ENCODE measurements around the gene TMEM40.

TMEM40 gene

GRCh38 chr3:12700800-12701199, 58.3 kb downstream of the TMEM40 start:
- DNase-seq (ENCODE audit: low read depth), result no peak
- H3K4me3 ChIP-seq (ENCODE audit: low read depth, low read length), result no peak overlapping the region
- no peak for TF ChIP-seq CTCF (IDR thresholded peaks at IDR 0.05; ENCODE audit: control insufficient read depth, extremely low read depth, insufficient read depth)

- TF ChIP-seq CTCF (IDR thresholded peaks at IDR 0.05; ENCODE audit: control insufficient read depth, extremely low read depth, insufficient read depth), result no peak
- no peak for DNase-seq (ENCODE audit: low read depth)
- no peak overlapping the region for H3K4me3 ChIP-seq (ENCODE audit: low read depth, low read length)
These were observed 63.1 kb downstream of the TMEM40 start for GRCh38 chr3:12695916-12696315.

- no peak for TF ChIP-seq CTCF (IDR thresholded peaks at IDR 0.05; ENCODE audit: control insufficient read depth, extremely low read depth, insufficient read depth)
- H3K4me3 ChIP-seq (ENCODE audit: low read depth, low read length), result no peak overlapping the region
- DNase-seq (ENCODE audit: low read depth), result no peak
These were observed 63.9 kb downstream of the TMEM40 start for GRCh38 chr3:12695112-12695511.

GRCh38 chr3:12692444-12692843, 66.6 kb downstream of the TMEM40 start:
- no peak for TF ChIP-seq CTCF (IDR thresholded peaks at IDR 0.05; ENCODE audit: control insufficient read depth, extremely low read depth, insufficient read depth)
- no peak for DNase-seq (ENCODE audit: low read depth)
- H3K4me3 ChIP-seq (ENCODE audit: low read depth, low read length), result no peak overlapping the region

- TF ChIP-seq CTCF (IDR thresholded peaks at IDR 0.05; ENCODE audit: control insufficient read depth, extremely low read depth, insufficient read depth), result no peak
- no peak overlapping the region for H3K4me3 ChIP-seq (ENCODE audit: low read depth, low read length)
- no peak for DNase-seq (ENCODE audit: low read depth)
These were observed 68.9 kb downstream of the TMEM40 start for GRCh38 chr3:12689997-12690711.

- H3K4me3 ChIP-seq (ENCODE audit: low read depth, low read length), result no peak overlapping the region
- DNase-seq (ENCODE audit: low read depth), result no peak
- TF ChIP-seq CTCF (IDR thresholded peaks at IDR 0.05; ENCODE audit: control insufficient read depth, extremely low read depth, insufficient read depth), result no peak
These were observed 71.1 kb downstream of the TMEM40 start for GRCh38 chr3:12687948-12688347.

GRCh38 chr3:12686096-12686495, 73.0 kb downstream of the TMEM40 start:
- TF ChIP-seq CTCF (IDR thresholded peaks at IDR 0.05; ENCODE audit: control insufficient read depth, extremely low read depth, insufficient read depth), result no peak
- DNase-seq (ENCODE audit: low read depth), result no peak
- no peak overlapping the region for H3K4me3 ChIP-seq (ENCODE audit: low read depth, low read length)

Measured in LNCaP clone FGC (cell line).